Type B pancreatic cell (in vitro differentiated cells): ENCODE measurements around the gene NCAPH2. TPM values are rescaled to one million over a fixed set of nuclear protein-coding genes. Genes with fewer than 3 reads are reported as not detected.

Experiments
- DNase-seq: peaks from one replicate; pipeline ENCODE4 v3.0.0; 2021; ENCODE audit warnings: mixed read lengths; ENCODE audit not compliant: unreplicated experiment; ENCODE audit errors: extremely low spot score
- H3K27ac Mint-ChIP-seq: 2 replicates; pipeline ENCODE4 v1.8.0; 2021; ENCODE audit warnings: mild to moderate bottlenecking, mixed read lengths
- H3K27me3 Mint-ChIP-seq: 2 replicates; pipeline ENCODE4 v1.8.0; 2021; ENCODE audit warnings: mixed read lengths
- H3K36me3 Mint-ChIP-seq: 2 replicates; pipeline ENCODE4 v1.8.0; 2021; ENCODE audit warnings: mixed read lengths
- H3K4me1 Mint-ChIP-seq: one replicate; pipeline ENCODE4 v1.8.0; 2021; ENCODE audit warnings: mixed read lengths; ENCODE audit not compliant: unreplicated experiment
- H3K4me3 Mint-ChIP-seq: 2 replicates; pipeline ENCODE4 v1.8.0; 2021; ENCODE audit warnings: mild to moderate bottlenecking, mixed read lengths
- H3K9me3 Mint-ChIP-seq: 2 replicates; pipeline ENCODE4 v1.8.0; 2021; ENCODE audit warnings: mixed read lengths
- total RNA-seq: library from RNA; stranded (reverse); gene quantifications from 2 replicates; pipeline ENCODE4 v1.2.1, GENCODE V29; 2021; ENCODE audit warnings: low replicate concordance
- TF ChIP-seq, protein P1 (sequence below): fragments of 200-600 bp; sonication (generic); conservative IDR thresholded peaks from 2 replicates; pipeline ENCODE4 v1.5.0; 2021; ENCODE audit warnings: antibody characterized with exemption, mild to moderate bottlenecking

NCAPH2 gene
- total RNA-seq, 1 donor from 2014 or later: 75.2 TPM

DNA sequence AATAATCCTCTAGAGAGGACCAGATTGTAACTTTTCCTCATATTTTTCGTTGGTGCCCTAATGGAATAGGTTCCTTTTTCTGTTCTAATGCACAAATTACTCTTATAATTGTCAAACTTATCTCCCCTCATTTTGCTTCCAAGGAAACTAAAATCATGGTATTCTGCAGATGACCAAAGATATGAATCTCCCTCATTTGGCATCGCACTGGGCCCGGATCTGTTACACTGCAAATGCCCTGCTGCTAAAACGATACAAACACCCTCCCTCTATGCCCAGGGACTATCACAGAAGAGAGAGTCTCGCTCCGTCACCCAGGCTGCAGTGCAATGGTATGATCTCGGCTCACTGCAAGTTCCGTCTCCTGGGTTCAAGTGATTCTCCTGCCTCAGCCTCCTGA is 45.3 kb downstream of the NCAPH2 start:
- no peak for DNase-seq
- TF ChIP-seq, protein P1, sequence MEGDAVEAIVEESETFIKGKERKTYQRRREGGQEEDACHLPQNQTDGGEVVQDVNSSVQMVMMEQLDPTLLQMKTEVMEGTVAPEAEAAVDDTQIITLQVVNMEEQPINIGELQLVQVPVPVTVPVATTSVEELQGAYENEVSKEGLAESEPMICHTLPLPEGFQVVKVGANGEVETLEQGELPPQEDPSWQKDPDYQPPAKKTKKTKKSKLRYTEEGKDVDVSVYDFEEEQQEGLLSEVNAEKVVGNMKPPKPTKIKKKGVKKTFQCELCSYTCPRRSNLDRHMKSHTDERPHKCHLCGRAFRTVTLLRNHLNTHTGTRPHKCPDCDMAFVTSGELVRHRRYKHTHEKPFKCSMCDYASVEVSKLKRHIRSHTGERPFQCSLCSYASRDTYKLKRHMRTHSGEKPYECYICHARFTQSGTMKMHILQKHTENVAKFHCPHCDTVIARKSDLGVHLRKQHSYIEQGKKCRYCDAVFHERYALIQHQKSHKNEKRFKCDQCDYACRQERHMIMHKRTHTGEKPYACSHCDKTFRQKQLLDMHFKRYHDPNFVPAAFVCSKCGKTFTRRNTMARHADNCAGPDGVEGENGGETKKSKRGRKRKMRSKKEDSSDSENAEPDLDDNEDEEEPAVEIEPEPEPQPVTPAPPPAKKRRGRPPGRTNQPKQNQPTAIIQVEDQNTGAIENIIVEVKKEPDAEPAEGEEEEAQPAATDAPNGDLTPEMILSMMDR: no peak
- H3K9me3 Mint-ChIP-seq: no peaks in the 10 kb centered on the region
- H3K27ac Mint-ChIP-seq: no peak overlapping the region
- no peaks in the 10 kb centered on the region for H3K4me1 Mint-ChIP-seq
- peaks cover 20% of the 10 kb centered on the region for H3K27me3 Mint-ChIP-seq
- no peak overlapping the region for H3K4me3 Mint-ChIP-seq
- H3K36me3 Mint-ChIP-seq: no peaks in the 10 kb centered on the region

DNA sequence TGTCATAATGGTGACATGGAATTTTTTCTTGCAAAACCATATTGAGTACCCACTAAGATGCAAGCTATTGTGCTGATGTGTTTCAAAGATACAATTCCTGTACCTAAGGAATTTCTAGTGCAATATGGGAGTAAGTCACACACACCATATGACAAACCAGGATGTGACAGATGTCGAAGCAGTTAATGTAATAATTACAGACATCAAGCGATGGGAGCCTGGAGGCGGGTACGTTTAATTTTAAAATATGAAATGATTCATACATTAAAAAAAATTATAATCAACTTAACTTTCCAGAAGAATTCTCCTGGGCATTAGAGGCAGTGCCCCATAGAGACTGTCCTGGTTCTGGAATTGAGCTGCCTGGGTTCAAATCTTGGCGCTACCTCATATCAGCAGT is 48.7 kb downstream of the NCAPH2 start:
- peaks cover 43% of the 10 kb centered on the region for H3K27me3 Mint-ChIP-seq
- no peaks in the 10 kb centered on the region for H3K4me1 Mint-ChIP-seq
- H3K36me3 Mint-ChIP-seq: no peaks in the 10 kb centered on the region
- no peak overlapping the region for H3K4me3 Mint-ChIP-seq
- DNase-seq: no peak
- H3K27ac Mint-ChIP-seq: no peak overlapping the region
- TF ChIP-seq, protein P1: no peak
- no peaks in the 10 kb centered on the region for H3K9me3 Mint-ChIP-seq

DNA sequence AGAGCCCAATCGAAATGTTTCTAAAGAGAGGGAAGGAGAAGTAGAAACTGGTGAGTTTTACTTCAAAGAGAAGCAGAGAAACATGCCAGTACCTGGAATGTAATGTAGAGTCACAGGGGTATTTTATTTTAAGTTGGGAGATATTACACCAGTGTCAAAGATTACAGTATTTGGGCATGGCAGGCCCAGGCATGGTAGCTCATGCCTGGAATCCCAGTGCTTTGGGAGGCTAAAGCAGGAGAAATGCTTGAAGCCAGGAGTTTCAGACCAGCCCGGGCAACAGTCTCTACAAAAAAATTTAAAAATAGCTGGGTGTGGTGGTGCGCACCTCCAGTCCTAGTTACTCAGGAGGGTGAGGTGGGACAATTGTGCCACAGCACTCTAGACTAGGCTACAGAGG is 52.0 kb downstream of the NCAPH2 start:
- Mint-ChIP-seq H3K4me1 (peaks cover 12% of the 10 kb centered on the region), H3K27me3 (peaks cover 43% of the 10 kb centered on the region), H3K27ac (no peak overlapping the region), H3K36me3 (no peaks in the 10 kb centered on the region), H3K4me3 (no peak overlapping the region), H3K9me3 (no peaks in the 10 kb centered on the region)
- no peak for DNase-seq
- TF ChIP-seq, protein P1: no peak

DNA sequence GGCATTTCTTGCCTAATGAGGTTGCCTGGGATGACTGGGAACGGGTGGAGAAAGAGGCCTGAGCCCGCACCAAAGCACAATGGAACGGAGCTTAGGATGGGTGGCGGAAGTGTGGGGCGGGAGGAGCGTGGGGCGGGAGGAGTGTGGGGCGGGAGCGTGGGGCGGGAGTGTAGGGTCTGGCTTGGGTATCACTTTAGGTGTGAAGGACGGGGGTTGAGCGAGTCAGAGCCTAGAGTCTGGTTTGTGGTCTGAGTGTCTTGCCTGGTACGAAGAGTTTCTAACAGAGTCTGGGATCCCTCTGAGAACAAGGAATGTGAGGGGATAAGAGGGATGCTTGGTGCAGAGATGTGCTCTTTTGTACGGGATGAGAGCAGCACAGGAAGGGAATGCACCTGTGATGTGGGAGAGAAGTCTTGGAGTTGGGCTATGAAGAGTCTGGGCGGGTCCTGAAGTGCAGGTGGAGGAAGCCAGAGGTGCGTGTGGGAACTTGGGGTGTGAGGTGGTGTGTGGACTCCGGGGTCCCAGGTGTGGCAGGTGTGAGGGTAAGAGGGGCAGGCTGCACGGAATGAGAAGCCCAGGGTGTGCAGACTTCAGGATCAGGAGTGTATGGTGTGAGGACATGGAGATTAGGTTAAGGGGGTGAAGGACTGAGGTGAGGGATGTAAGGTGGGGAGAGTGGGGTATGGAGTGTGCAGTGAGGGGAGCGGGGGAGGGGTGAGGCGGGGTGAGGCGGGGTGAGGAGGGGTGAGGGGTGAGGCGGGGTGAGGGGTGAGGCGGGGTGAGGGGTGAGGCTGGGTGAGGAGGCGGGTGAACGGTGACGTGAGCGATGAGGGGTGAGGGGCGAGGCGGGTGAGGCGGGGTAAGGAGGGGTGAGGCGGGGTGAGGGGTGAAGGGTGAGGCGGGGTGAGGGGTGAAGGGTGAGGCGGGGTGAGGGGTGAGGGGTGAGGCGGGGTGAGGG is 53.7 kb downstream of the NCAPH2 start:
- no peak overlapping the region for H3K27ac Mint-ChIP-seq
- DNase-seq: no peak
- H3K4me1 Mint-ChIP-seq: peaks cover 12% of the 10 kb centered on the region
- peaks cover 30% of the 10 kb centered on the region for H3K27me3 Mint-ChIP-seq
- no peaks in the 10 kb centered on the region for H3K9me3 Mint-ChIP-seq
- TF ChIP-seq, protein P1: no peak
- no peaks in the 10 kb centered on the region for H3K36me3 Mint-ChIP-seq
- H3K4me3 Mint-ChIP-seq: peak overlapping the region; percentile 73

DNA sequence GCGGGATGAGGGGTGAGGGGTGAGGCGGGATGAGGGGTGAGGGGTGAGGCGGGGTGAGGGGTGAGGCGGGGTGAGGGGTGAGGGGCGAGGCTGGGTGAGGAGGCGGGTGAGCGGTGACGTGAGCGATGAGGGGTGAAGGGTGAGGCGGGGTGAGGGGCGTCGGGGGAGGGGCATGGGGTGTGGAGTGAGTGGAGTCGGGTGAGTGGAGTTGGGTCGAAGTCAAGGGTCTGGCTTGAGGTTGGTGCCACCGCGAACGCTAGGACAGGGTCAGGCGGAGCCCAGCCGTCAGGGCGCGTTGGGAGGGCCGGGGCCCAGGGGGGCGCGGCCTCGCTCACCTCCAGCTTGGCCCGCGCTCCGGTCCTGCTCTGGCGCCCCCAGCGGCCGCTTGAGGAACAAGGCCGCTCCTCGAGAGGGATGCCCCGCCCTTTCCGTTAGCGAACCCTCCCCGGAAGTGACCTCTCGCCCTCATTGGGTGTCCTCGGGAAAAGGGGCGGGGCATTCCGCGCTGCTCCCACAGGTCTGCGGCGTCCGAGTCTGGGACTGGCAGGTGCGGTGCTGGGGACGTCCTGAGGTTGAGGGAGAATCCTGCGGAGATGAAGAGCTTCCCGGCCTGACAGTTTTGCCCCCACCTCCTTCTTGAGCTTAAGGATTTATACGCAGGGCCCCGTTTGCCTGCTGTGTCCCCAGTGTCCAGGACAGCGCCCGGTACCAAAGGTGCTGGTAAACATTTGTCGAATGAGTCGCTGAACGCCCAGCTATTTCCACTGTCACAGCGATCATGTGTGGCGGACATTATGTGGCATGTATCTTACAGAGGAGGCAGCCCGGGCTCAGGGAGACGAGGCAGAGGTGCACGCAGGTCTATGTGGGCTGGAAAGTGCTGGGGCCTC is 54.7 kb downstream of the NCAPH2 start, which contains the start of gene SYCE3:
SYCE3 (minus strand) TSS at position 397 of the 890 bp plus-strand sequence. CDS start 6,514 bp downstream, outside the sequence.
- peaks cover 12% of the 10 kb centered on the region for H3K4me1 Mint-ChIP-seq
- TF ChIP-seq, protein P1: peak; percentile 99
- no peaks in the 10 kb centered on the region for H3K36me3 Mint-ChIP-seq
- peak; percentile 98 for DNase-seq
- H3K27me3 Mint-ChIP-seq: peaks cover 28% of the 10 kb centered on the region
- peak within 1 kb of the TSS; percentile 97 for H3K4me3 Mint-ChIP-seq
- no peaks in the 10 kb centered on the region for H3K9me3 Mint-ChIP-seq
- peak within 1 kb of the TSS; percentile 87 for H3K27ac Mint-ChIP-seq
